GM12878 (cell line): ENCODE results near the gene SRSF7. TPM values are rescaled to one million over a fixed set of nuclear protein-coding genes. Genes with fewer than 3 reads are reported as not detected.
A peak's percentile ranks its signal among the peaks of the same experiment; 100 is the strongest.

Source experiments
- ATAC-seq: fragments of 200-7000 bp; cut with Tn5 transposase; 3 replicates; pipeline ENCODE4 v1.9.1; 2020; ENCODE audit warnings: mild to moderate bottlenecking, moderate library complexity
- BruUV-seq: library from RNA; stranded (reverse); fragments of 400-500 nt; replicated peaks from 2 replicates; lab custom pipeline; 2021; lab: Mats Ljungman, UMichigan
- CTCF ChIA-PET: fragments of 300-600 bp; sonication (Branson Sonifier 250); formaldehyde crosslinking; extraction: SDS; loops from one replicate; lab custom pipeline; 2021; ENCODE audit warnings: inconsistent platforms; lab: Yijun Ruan, JAX
- POLR2A ChIA-PET: fragments of 350-600 bp; formaldehyde crosslinking; extraction: SDS; loops from one replicate; lab custom pipeline; 2021; ENCODE audit warnings: inconsistent platforms; lab: Charles Lee
- RAD21 ChIA-PET: fragments of 300-600 bp; sonication (Branson Sonifier 250); formaldehyde crosslinking; loops from one replicate; lab custom pipeline; 2023; ENCODE audit warnings: antibody characterized with exemption; ENCODE audit not compliant: unreplicated experiment; lab: Charles Lee
- SMC1A ChIA-PET: fragments of 300-600 bp; sonication (Branson Sonifier 250); formaldehyde crosslinking; loops from one replicate; lab custom pipeline; 2023; ENCODE audit not compliant: unreplicated experiment, uncharacterized antibody; lab: Charles Lee
- DNase-seq: peaks from one replicate; pipeline ENCODE4 v3.0.0-alpha.2; 2011; ENCODE audit warnings: low read depth, low spot score
- FAIRE-seq: peaks from 3 replicates; lab custom pipeline; 2011; peaks lifted over from hg19 to GRCh38; lab: Jason Lieb, UNC
- H2AFZ ChIP-seq: 2 replicates; pipeline ENCODE4 v1.6.0; 2011; ENCODE audit warnings: low read depth, low read length, control low read depth; ENCODE audit not compliant: control insufficient read depth
- H3K27ac ChIP-seq: 2 replicates; pipeline ENCODE4 v1.5.1; 2011; ENCODE audit warnings: control low read depth; ENCODE audit not compliant: control insufficient read depth, insufficient read depth
- H3K27me3 ChIP-seq, 2 experiments: replicated peaks in 1 of 2; 2 replicates each; pipeline versions ENCODE4 v1.6.0 to v1.6.1; 2011; ENCODE audit warnings: low read length in 1 of 2; ENCODE audit not compliant: control insufficient read depth in 2 of 2, insufficient read depth in 2 of 2
- H3K36me3 ChIP-seq, 2 experiments: 2 replicates each; pipeline ENCODE4 v1.5.1; 2011; ENCODE audit warnings: low read length in 1 of 2; ENCODE audit not compliant: control insufficient read depth in 2 of 2, insufficient read depth in 2 of 2
- H3K4me1 ChIP-seq: 2 replicates; pipeline ENCODE4 v1.6.1; 2011; ENCODE audit warnings: mild to moderate bottlenecking, low read length, moderate library complexity, mixed read lengths; ENCODE audit not compliant: control insufficient read depth, insufficient read depth
- H3K4me2 ChIP-seq: 2 replicates; pipeline ENCODE4 v1.6.0; 2011; ENCODE audit warnings: control low read depth; ENCODE audit not compliant: control insufficient read depth, insufficient read depth
- H3K4me3 ChIP-seq: fragments of 200-600 bp; sonication (generic); 2 replicates; pipeline ENCODE4 v1.5.1; 2016
- H3K79me2 ChIP-seq: 2 replicates; pipeline ENCODE4 v1.6.0; 2011; ENCODE audit warnings: low read length; ENCODE audit not compliant: control insufficient read depth, insufficient read depth
- H3K9ac ChIP-seq: 2 replicates; pipeline ENCODE4 v1.8.0; 2011; ENCODE audit warnings: low read length, control low read depth, mixed read lengths; ENCODE audit not compliant: control insufficient read depth, insufficient read depth
- H3K9me3 ChIP-seq: replicated peaks from 3 replicates; pipeline ENCODE4 v1.5.1; 2011; ENCODE audit warnings: mild to moderate bottlenecking, low read length; ENCODE audit not compliant: control insufficient read depth, insufficient read depth
- H4K20me1 ChIP-seq: 2 replicates; pipeline ENCODE4 v1.6.0; 2011; ENCODE audit not compliant: control insufficient read depth, insufficient read depth
- BRCA1 ChIP-seq: IDR thresholded peaks from 2 replicates; pipeline ENCODE4 v1.6.1; 2011; ENCODE audit warnings: low read depth, low read length, improper control_type of control experiment
- CBX5 ChIP-seq: sonication (generic); IDR thresholded peaks from 2 replicates; pipeline ENCODE4 v1.6.1; 2016; ENCODE audit warnings: low read depth, moderate library complexity, mild to moderate bottlenecking, inconsistent platforms
- GABPA ChIP-seq: IDR thresholded peaks from 2 replicates; pipeline ENCODE4 v1.6.1; 2014; ENCODE audit warnings: antibody characterized with exemption, low read depth, mild to moderate bottlenecking, inconsistent platforms
- HDGF ChIP-seq: fragments of 450-650 bp; IDR thresholded peaks from 2 replicates; pipeline ENCODE4 v1.6.1; 2016; ENCODE audit warnings: antibody characterized with exemption
- HSF1 ChIP-seq: fragments of 150-350 bp; IDR thresholded peaks from 2 replicates; pipeline ENCODE4 v1.6.1; 2014; ENCODE audit warnings: mild to moderate bottlenecking, low read depth, low read length
- IRF4 ChIP-seq: IDR thresholded peaks from 2 replicates; pipeline ENCODE4 v1.6.1; 2011; ENCODE audit warnings: low read depth, low read length
- JUND ChIP-seq: IDR thresholded peaks from 2 replicates; pipeline ENCODE4 v1.6.1; 2012; ENCODE audit warnings: low read depth, mild to moderate bottlenecking, low read length, improper control_type of control experiment, moderate library complexity
- MEF2A ChIP-seq: IDR thresholded peaks from 2 replicates; pipeline ENCODE4 v1.6.1; 2011; ENCODE audit warnings: low read depth, mild to moderate bottlenecking, low read length, moderate library complexity; ENCODE audit not compliant: insufficient read depth
- MXI1 ChIP-seq: fragments of 150-350 bp; IDR thresholded peaks from 2 replicates; pipeline ENCODE4 v1.6.1; 2011; ENCODE audit warnings: low read depth, mild to moderate bottlenecking, inconsistent platforms, low read length, improper control_type of control experiment
- PAX5 ChIP-seq: IDR thresholded peaks from 2 replicates; pipeline ENCODE4 v1.6.1; 2011; ENCODE audit warnings: low read depth, low read length, borderline replicate concordance
- PBX3 ChIP-seq: IDR thresholded peaks from 2 replicates; pipeline ENCODE4 v1.6.1; 2011; ENCODE audit warnings: mild to moderate bottlenecking, low read depth, low read length, moderate library complexity; ENCODE audit not compliant: insufficient replicate concordance
- SIN3A ChIP-seq: IDR thresholded peaks from 2 replicates; pipeline ENCODE4 v1.6.1; 2012; ENCODE audit warnings: low read depth, low read length, improper control_type of control experiment
- TBL1XR1 ChIP-seq: IDR thresholded peaks from 2 replicates; pipeline ENCODE4 v1.6.1; 2012; ENCODE audit warnings: low read depth, low read length, improper control_type of control experiment
- ZBTB40 ChIP-seq: fragments of 450-650 bp; IDR thresholded peaks from 2 replicates; pipeline ENCODE4 v1.6.1; 2016; ENCODE audit warnings: mild to moderate bottlenecking, moderate library complexity, borderline replicate concordance
- ZNF384 ChIP-seq: IDR thresholded peaks from 2 replicates; pipeline ENCODE4 v1.6.1; 2012; ENCODE audit warnings: low read depth, mild to moderate bottlenecking, low read length, improper control_type of control experiment, borderline replicate concordance
- whole genome bisulfite sequencing: methylation state at CpG from one replicate; pipeline ENCODE4 v1.1.6; 2016; ENCODE audit warnings: low lambda C conversion rate; ENCODE audit not compliant: insufficient replicate concordance, insufficient coverage; ENCODE audit errors: missing lambda C conversion rate; 5-methylcytosine and 5-hydroxymethylcytosine counted together
- in situ Hi-C: fragments of 300-500 bp; cut with MboI; formaldehyde crosslinking; loops from 9 replicates; pipeline ENCODE4 v1.14.3; 2018; ENCODE audit warnings: mixed read lengths
- intact Hi-C: fragments of 100-400 bp; cut with micrococcal nuclease; formaldehyde crosslinking; loops from one replicate; pipeline ENCODE4 v1.14.2; 2022; ENCODE audit not compliant: unreplicated experiment
- polyA plus RNA-seq, 11 experiments: library from polyadenylated mRNA; depleted of rRNA in 4 of 11; unstranded in 6 of 11; stranded (reverse) in 5 of 11; fragments of >200 nt; fragmentation: Nextera tagmentation in 4 of 11; fragmentation: Illumina TruSeq in 1 of 11; extraction: Ambion mirVana in 4 of 11; extraction: Trizol in 1 of 11; gene quantifications; 1 replicate in 1 of 11; 2 replicates in 10 of 11; pipeline versions ENCODE4 v1.2.1 to v1.2.3, GENCODE V29; 2011 to 2016; ENCODE audit warnings: inconsistent platforms in 2 of 11, missing spikeins in 2 of 11, low read depth in 1 of 11
- total RNA-seq, 4 experiments: library from RNA; depleted of rRNA in 3 of 4; stranded (reverse); fragments of >200 nt in 3 of 4; fragmentation: Illumina TruSeq in 1 of 4; extraction: Trizol in 1 of 4; gene quantifications; 2 replicates each; pipeline versions ENCODE4 v1.2.1 to v1.2.3, GENCODE V29; 2013 to 2021
- TF ChIP-seq, protein P1 (sequence below), 3 experiments: IDR thresholded peaks in 2 of 3; conservative IDR thresholded peaks in 1 of 3; 2 replicates each; pipeline ENCODE4 v1.5.1; 2011; ENCODE audit warnings: low read depth in 3 of 3, low read length in 3 of 3, mild to moderate bottlenecking in 3 of 3, control low read depth in 2 of 3, moderate library complexity in 2 of 3, inconsistent platforms in 1 of 3, mixed read lengths in 1 of 3; ENCODE audit not compliant: control insufficient read depth in 2 of 3, insufficient read depth in 1 of 3; ENCODE audit errors: extremely low read depth in 1 of 3

The SRSF7 gene
- total and polyA plus RNA-seq, 10 of the 15 experiments (the other 5 are each of a cell fraction or from before 2014, with no cell fraction given) = 205 to 785 (median 408) TPM

GRCh38 chr2:38754506-38754905, 3.3 kb upstream of the SRSF7 start:
- Histone ChIP-seq H3K79me2 (peaks cover 16% of the 10 kb centered on the region), H2AFZ (peak overlapping the region; percentile 65), H3K9ac (no peak overlapping the region), H3K9me3 (no peaks in the 10 kb centered on the region), H3K27me3 (no peaks in the 10 kb centered on the region), H3K4me2 (peak overlapping the region; percentile 59), H3K27ac (peak overlapping the region; percentile 51; the same call in 1 of the 2 replicates), H3K36me3 (no peaks in the 10 kb centered on the region), H4K20me1 (0 out of 2 replicates have a peak, but pooled peaks cover 2% of the 10 kb centered on the region), H3K4me3 (no peak overlapping the region), H3K4me1 (no peaks in the 10 kb centered on the region; the same call in 1 of the 2 replicates)
- no TSS peak for BruUV-seq
- POLR2A ChIA-PET = interaction anchor here (0.7 kb wide), 1 partner anchor 117 kb away, joined by 3 read pairs; no protein-coding TSS in a partner anchor
- intact Hi-C loops (no loop called here), in situ Hi-C loops (no loop called here)
- RAD21 ChIA-PET = interaction anchor here (1.6 kb wide), 1 partner anchor 173 kb away, joined by 3 read pairs; no protein-coding TSS in a partner anchor
- FAIRE-seq = no peak
- ATAC-seq = no peak
- DNase-seq = no peak
- CTCF ChIA-PET = interaction anchor here (1.0 to 1.1 kb wide), 2 partner anchors 14 to 1971 kb away, joined by 4 read pairs; no protein-coding TSS in a partner anchor
- SMC1A ChIA-PET = interaction anchor here (0.6 to 1.2 kb wide), 2 partner anchors 9 to 11 kb away, joined by 3 to 4 read pairs; no protein-coding TSS in a partner anchor
- WGBS = 0% methylated on average over 3 of the region's 3 CpGs
- TF ChIP-seq HSF1 (no peak), PBX3 (no peak), MEF2A (no peak), CBX5 (no peak), JUND (no peak), TBL1XR1 (no peak), GABPA (no peak), ZBTB40 (no peak), SIN3A (no peak), ZNF384 (no peak), HDGF (no peak), BRCA1 (no peak), PAX5 (no peak), IRF4 (no peak), MXI1 (no peak)
- TF ChIP-seq, protein P1, sequence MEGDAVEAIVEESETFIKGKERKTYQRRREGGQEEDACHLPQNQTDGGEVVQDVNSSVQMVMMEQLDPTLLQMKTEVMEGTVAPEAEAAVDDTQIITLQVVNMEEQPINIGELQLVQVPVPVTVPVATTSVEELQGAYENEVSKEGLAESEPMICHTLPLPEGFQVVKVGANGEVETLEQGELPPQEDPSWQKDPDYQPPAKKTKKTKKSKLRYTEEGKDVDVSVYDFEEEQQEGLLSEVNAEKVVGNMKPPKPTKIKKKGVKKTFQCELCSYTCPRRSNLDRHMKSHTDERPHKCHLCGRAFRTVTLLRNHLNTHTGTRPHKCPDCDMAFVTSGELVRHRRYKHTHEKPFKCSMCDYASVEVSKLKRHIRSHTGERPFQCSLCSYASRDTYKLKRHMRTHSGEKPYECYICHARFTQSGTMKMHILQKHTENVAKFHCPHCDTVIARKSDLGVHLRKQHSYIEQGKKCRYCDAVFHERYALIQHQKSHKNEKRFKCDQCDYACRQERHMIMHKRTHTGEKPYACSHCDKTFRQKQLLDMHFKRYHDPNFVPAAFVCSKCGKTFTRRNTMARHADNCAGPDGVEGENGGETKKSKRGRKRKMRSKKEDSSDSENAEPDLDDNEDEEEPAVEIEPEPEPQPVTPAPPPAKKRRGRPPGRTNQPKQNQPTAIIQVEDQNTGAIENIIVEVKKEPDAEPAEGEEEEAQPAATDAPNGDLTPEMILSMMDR (IDR thresholded peaks at IDR 0.05 in 2 of 3, conservative IDR thresholded peaks at IDR 0.05 in 1 of 3; ENCODE audit: control insufficient read depth in 2 of 3, extremely low read depth in 1 of 3, insufficient read depth in 1 of 3, low read depth in 3 of 3, low read length in 3 of 3) = no peak
